ENCODE measurements around the gene FRS3.
"Not testable (repeated sequence)": the region's sequence is repeated elsewhere in the genome, so short reads cannot be mapped to it uniquely, and the experiment has no call there.

FRS3 gene

GRCh38 chr6:41767112-41767833, 12.4 kb downstream of the FRS3 start:
- no peak for DNase-seq

- DNase-seq = not testable (repeated sequence)
These were observed 13.5 kb downstream of the FRS3 start for GRCh38 chr6:41766043-41766664.

DNA sequence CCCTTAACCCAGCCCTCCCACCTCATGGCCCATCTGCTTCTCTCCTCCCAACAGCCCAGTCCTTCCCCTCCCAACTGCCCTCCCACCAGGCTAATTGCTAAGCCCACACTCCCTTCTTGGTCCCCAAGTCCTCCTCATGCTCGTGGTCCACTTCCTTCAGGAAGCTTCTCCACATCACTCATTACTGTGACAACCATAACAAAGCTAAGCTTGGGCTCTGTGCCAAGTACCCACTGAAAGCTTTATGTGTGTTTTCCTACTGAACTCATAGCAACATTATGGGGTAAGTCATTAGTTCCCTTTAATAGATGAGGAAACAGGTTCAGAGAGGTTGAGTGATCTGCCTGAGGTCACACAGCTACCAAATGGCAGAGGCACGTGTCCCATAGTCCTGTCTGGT, 16.2 kb downstream of the FRS3 start:
- no peak for DNase-seq

DNA sequence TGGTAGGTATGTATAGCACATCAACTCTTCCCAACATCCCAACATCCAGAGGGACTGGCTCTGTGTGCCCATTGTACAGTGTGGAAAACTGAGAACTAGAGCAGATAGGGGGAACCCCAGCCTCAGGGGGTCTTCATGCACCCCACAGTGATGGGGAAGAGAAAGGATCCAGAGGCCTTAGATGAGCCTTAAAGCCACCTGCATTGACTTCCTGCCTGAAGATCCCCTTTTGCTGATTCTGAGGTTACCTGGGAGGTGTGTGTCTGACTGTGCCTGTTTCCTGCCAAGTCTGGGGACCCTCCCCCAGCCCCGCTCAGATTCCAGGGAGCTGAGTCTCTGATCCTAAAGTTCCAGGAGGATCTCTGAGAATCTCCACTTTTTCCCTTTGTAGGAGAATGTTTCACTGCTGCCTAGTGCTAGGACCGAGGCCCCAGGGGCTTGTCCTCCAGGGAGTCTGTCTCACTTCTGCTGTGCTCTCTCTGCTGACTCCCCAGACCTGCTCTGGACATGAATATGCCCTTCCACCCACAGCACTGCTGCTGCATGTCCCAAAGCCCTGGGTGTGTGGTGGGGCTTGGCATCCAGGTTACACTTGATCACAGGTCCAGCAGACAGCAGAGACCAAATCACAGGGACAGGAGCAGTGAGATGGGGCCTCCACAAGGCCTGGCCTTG, 19.7 kb downstream of the FRS3 start:
- DNase-seq = no peak

DNA sequence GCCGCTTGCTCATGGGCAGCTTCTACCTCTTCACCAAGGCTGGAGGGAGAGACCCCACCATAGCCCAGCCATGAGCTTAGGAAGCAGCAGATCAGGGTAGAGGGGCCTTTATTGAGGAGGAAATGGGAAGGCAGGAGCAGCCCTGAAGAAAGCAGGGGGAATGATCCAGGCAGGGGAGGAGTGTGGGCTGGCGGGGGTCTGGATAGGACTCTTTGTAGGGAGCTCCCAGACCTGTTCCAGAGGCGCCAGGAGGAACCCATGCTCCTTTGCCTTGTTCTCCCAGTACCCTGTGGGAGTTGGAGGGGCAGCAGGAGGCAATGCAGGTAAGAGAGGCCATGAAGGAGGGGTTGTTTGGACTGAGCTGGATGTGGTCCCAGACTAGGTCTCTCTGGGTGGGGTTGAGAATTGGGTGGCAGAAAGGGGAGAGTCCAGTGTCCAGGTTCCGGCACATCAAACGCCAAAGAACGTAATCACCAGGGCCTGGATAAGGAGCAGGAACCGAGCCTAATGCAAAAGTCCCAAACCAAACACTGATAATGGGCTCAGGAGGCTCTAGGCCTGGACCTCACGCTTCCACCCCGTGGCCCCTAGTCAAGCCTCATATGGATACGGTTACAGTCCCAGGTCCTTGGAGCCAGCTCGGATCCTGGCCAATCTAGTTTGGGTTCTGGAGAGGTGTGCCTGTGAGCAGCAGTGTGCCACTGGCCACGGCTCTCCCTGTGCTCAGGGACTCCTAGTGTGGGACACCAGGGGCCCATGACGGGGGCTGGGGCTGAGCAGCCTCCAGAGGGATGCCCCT, 20.4 kb downstream of the FRS3 start:
- DNase-seq = no peak

GRCh38 chr6:41758641-41759035, 21.1 kb downstream of the FRS3 start:
- no peak for DNase-seq

DNA sequence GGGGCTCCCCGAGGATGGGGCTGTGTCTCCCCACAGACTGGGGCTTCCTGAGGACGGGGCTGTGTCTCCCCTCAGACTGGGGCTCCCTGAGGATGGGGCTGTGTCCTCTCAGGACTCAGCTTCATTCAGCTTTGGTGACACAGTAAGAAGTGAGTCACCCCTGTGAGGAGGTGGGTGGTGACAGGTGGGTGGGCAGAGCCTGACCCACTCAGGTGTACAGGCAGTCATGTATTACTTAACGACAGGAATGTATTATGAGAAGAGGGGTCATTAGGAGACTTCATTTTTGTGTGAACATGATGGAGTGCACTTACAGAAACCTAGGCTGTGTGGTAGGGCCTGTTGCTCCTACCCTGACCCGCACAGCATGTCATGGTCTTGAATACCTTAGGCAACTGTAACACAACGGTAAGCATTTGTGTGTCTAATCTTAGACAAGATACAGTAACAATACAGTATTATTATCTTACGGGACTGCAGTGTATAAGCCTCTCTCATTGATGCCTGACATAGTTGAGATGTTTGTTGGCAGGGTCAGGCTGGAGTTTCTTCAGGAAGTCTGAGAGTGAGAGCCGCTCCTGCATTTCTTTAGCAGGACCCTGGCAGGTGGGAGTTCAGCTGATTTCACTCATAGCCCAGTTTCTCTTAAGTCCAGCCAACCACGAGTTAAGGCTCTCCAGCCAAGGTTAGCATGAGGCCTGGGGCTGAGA, 21.6 kb downstream of the FRS3 start:
- DNase-seq = no peak

DNA sequence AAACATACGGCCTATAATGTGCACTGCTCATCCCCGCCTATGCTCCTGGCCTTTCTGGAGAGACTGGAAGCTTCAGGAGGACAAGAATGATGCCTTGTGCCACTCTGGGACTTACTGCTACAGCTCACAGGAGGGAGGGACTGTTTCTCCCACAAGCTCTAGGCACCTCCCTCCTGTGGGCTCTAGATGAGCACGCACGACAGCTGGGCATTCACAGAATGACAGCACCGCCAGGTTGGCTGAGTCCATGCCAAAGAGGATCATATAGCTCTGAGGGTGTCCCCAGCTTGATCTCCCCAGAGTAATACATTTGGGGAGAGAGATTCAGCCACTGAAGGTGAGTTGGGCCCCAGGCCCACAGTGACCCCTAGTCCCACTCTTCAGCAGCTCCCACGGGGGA, 22.4 kb downstream of the FRS3 start:
- DNase-seq = no peak

DNA sequence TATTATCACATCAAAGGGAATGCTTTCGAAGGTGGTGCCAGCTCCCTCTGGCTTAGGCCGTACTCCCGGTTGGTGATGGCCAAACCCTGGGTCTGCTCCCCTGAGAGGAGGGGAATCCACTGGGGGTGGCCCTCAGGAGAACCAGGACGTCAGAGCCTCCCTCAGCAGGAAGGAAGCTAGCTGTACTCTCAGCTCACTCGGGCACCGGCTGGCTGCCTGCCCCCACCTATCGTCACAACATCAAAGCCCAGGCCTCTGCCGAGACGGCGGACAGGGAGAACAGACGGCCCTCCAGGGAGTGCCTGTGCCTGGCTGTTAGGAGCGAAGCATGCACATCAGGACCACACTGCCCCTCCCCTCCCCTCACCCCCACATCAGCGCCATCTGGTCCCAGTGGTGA, 23.3 kb downstream of the FRS3 start:
- DNase-seq = no peak

DNA sequence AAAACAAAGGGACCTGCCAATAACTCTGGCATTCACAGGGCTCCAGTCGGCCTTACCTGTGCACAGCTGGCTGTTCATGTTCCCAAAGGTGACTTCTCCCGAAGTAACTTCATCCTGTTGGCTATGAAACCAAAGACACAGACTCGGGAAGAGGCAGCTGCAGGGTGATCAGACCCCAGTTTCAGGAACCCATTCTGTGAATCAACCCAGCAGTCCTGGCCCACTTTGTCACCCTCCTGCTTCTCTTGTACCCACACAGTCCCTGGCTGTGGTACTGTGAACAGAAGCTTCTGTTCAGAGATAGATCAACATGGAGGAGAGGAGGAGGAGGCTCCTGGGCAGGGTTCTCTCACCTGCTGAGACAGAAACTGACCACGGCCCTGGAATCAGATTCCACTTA, 23.8 kb downstream of the FRS3 start:
- no peak for DNase-seq

DNA sequence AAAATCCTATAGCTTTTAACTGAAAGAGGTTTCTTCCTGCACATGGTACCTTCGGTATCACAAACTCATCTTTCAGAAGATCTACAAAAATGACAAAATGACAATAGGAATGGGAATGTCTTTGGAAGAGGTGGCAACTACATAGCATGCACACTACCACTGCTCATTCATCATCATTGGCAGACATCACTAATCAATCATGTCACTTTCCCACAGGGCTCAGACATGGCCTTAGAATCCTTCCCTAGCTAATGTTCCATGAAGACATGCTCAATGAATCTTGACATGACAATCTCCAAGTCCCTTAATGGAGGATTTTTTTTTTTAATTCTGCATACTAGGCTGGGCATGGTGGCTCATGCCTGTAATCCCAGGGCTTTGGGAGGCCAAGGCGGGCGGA, 29.3 kb downstream of the FRS3 start:
- DNase-seq = no peak

DNA sequence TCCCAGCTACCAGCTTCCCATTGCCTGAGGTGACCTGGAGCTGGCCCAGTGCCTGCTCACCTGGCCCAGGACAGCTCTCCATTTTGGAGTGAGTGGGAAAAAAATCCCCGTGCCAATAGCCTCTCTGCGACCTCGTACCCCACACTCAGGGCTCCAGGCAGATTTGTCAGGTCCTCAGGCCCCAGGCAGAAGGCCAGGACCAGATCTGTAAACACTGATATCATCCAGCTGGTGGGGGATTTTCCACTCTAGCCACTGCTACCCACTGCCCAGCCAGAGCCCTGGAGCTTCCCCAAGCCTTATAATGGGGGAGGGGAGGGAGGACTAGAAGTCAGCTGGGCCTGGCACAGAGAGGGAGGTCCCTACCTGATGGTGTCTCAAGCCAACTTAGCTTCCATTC, 31.2 kb downstream of the FRS3 start:
- DNase-seq = no peak

- no peak for DNase-seq
These were observed 31.6 kb downstream of the FRS3 start for GRCh38 chr6:41748102-41748477.

DNA sequence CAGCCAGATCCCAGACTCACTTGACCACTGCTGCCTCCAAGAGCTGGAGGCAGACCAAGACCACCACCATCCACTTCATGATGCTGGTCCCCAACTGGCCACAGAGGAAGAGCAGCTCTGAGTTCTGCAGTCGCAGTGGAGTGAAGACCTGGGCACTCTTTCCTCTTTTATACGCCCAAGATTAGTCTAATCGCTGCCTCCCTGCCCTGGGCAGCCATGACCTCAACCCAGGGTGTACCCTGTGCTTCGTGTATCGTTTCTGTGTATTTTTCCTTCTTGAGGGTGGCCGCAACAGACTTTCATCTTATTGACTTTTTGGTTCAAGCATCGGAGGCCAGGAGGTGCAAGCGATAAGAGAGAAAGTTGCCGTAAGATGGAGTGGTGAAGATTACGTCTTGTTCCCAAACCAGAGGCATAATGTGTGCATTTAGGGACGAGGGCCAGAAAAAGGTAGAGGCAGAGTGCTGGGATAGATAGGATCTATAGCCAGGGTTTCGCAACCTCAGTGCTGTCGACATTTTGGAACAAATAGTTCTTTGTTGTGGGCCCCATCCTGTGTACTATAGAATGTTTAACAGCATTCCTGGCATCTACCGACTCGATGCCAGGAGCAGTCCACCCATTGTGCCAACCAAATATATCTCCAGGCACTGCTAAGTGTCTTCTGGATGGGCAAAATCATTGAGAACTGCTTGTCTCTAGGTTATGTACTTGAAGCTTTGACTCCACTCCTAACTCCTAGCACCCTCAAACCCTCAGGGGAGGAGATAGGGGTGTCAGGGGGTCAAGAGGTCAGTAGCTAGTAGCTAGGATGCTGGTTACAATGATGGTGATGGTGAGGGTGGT, 32.2 kb downstream of the FRS3 start, which contains the start of gene PGC:
Gene PGC (minus strand): TSS at position 142 of the 846 bp plus-strand sequence. CDS start 63 bp downstream, at position 79.
- no peak for DNase-seq

GRCh38 chr6:41746107-41746506, 33.6 kb downstream of the FRS3 start:
- no peak for DNase-seq

GRCh38 chr6:41744236-41744787, 35.4 kb downstream of the FRS3 start:
- no peak for DNase-seq

DNA sequence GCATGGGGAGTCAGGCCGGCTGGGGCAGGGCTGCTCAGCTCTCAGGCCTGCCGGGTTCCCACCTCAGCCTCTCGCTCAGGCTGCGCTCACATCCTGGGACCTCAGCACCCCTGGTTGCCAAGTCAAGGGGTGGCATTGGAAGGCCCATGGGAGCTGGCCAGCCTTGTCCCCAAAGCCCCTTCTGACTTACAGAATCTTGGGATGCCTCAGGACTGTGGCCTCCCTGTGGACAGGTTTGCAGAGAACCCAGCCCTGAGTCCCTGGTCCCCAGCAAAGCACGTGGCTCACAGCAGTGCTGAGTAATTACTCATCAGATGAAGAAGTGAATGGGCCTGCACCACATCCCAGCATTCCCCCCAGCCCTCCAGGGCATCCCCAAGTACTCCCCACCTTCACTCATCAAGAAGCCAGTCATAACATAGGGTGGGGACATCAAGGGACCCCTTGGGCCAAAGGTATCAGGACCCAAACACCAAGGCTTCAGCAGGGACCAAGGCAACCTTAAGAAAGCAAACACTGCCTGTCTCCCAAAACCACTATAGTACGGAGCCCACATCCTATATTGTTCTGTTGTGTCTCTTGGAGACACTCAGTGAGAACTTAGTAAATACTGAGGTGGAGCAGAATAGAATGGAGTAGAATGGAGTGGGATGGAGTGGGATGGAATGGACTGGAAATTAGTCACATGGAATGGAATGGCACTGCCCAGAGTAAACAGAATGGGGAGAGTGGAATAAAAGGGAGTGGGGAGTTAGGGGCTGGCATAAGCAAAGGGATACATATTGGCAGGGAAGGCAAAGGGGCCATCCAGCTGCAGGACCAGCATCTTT, 36.1 kb downstream of the FRS3 start:
- no peak for DNase-seq

GRCh38 chr6:41741625-41742490, 37.8 kb downstream of the FRS3 start:
- no peak for DNase-seq

GRCh38 chr6:41740366-41741162, 39.1 kb downstream of the FRS3 start:
- DNase-seq = no peak

All from NCI-H1930 (cell line).